K562 (cell line): ENCODE results near the gene ECSIT. TPM values are rescaled to one million over a fixed set of nuclear protein-coding genes. Genes with fewer than 3 reads are reported as not detected.

ENCODE experiments used
- ARID4B ChIP-seq: sonication (generic); formaldehyde crosslinking; IDR thresholded peaks from 2 replicates; pipeline ENCODE4 v1.8.0; 2022; ENCODE audit warnings: mild to moderate bottlenecking, missing genetic modification reagents
- FIP1L1 ChIP-seq: fragments of 200-400 bp; formaldehyde crosslinking; IDR thresholded peaks from 2 replicates; pipeline ENCODE4 v1.6.1; 2018; ENCODE audit warnings: mild to moderate bottlenecking, low read depth, low read length; ENCODE audit not compliant: poor library complexity, severe bottlenecking
- HMG20B ChIP-seq: fragments of 250-450 bp; sonication (Bioruptor Pico); IDR thresholded peaks from 2 replicates; pipeline ENCODE4 v1.5.0; 2021; ENCODE audit warnings: mild to moderate bottlenecking
- KDM4B ChIP-seq, 2 experiments: fragments of 450-650 bp in 1 of 2; sonication (generic) in 1 of 2; IDR thresholded peaks; 2 replicates each; pipeline ENCODE4 v1.6.1; 2016 to 2017; ENCODE audit warnings: borderline replicate concordance in 2 of 2, antibody characterized with exemption in 1 of 2, low read depth in 1 of 2, mild to moderate bottlenecking in 1 of 2
- MAZ ChIP-seq, 2 experiments: fragments of 450-650 bp in 1 of 2; sonication (generic) in 1 of 2; formaldehyde crosslinking; IDR thresholded peaks in 1 of 2; conservative IDR thresholded peaks in 1 of 2; 2 replicates each; pipeline versions ENCODE4 v1.4.0 to v1.5.0; 2020; ENCODE audit warnings: mild to moderate bottlenecking in 1 of 2, missing genetic modification reagents in 1 of 2
- MYC ChIP-seq, 2 experiments: fragments of 250-450 bp in 1 of 2; sonication (Bioruptor Pico) in 1 of 2; IDR thresholded peaks; 2 replicates each; pipeline versions ENCODE4 v1.5.1 to v1.6.1; 2012 to 2021; ENCODE audit warnings: low read depth in 2 of 2, borderline replicate concordance in 1 of 2, improper control_type of control experiment in 1 of 2, low read length in 1 of 2, mild to moderate bottlenecking in 1 of 2, moderate library complexity in 1 of 2
- NCOA4 ChIP-seq: fragments of 450-650 bp; IDR thresholded peaks from 2 replicates; pipeline ENCODE4 v1.6.1; 2018; ENCODE audit warnings: mild to moderate bottlenecking; ENCODE audit not compliant: partially characterized antibody
- NONO ChIP-seq, 2 experiments: fragments of 200-400 bp in 1 of 2; fragments of 450-650 bp in 1 of 2; formaldehyde crosslinking in 1 of 2; IDR thresholded peaks; 2 replicates each; pipeline ENCODE4 v1.6.1; 2017; ENCODE audit warnings: low read depth in 2 of 2, mild to moderate bottlenecking in 2 of 2, moderate library complexity in 2 of 2, low read length in 1 of 2
- RNF2 ChIP-seq: sonication (generic); IDR thresholded peaks from 2 replicates; pipeline ENCODE4 v1.6.1; 2016
- SETDB1 ChIP-seq: IDR thresholded peaks from one replicate; pipeline ENCODE4 v1.6.1; 2012; ENCODE audit warnings: low read length, control low read depth, inconsistent platforms
- TBP ChIP-seq: optimal IDR thresholded peaks from 2 replicates; pipeline ENCODE3; 2011; ENCODE audit warnings: low read depth, low read length, improper control_type of control experiment
- TRIM25 ChIP-seq: fragments of 450-650 bp; IDR thresholded peaks from 2 replicates; pipeline ENCODE4 v1.7.0; 2016; ENCODE audit warnings: borderline replicate concordance
- ZBTB12 ChIP-seq: fragments of 250-450 bp; sonication (Bioruptor Pico); IDR thresholded peaks from 2 replicates; pipeline ENCODE4 v1.4.0; 2020
- ZFX ChIP-seq: sonication (generic); formaldehyde crosslinking; IDR thresholded peaks from 2 replicates; pipeline ENCODE4 v1.8.0; 2022; ENCODE audit warnings: mild to moderate bottlenecking, missing genetic modification reagents, moderate library complexity
- ZNF143 ChIP-seq: sonication (generic); formaldehyde crosslinking; IDR thresholded peaks from 2 replicates; pipeline ENCODE4 v1.9.0; 2022; ENCODE audit warnings: mild to moderate bottlenecking, missing genetic modification reagents
- ZNF512 ChIP-seq: IDR thresholded peaks from 2 replicates; pipeline ENCODE4 v1.6.1; 2016; ENCODE audit warnings: missing genetic modification characterization, missing compliant biosample characterization
- ZNF76 ChIP-seq: fragments of 250-450 bp; sonication (Bioruptor Pico); IDR thresholded peaks from 2 replicates; pipeline ENCODE4 v1.4.0; 2020; ENCODE audit warnings: mild to moderate bottlenecking, moderate library complexity, borderline replicate concordance
- polyA plus RNA-seq, 8 experiments: library from polyadenylated mRNA; depleted of rRNA in 4 of 8; stranded (reverse) in 5 of 8; unstranded in 3 of 8; fragments of >200 nt; fragmentation: Nextera tagmentation in 2 of 8; fragmentation: Illumina TruSeq in 1 of 8; extraction: Ambion mirVana in 2 of 8; extraction: Trizol in 1 of 8; gene quantifications; 2 replicates each; pipeline versions ENCODE4 v1.2.1 to v1.2.3, GENCODE V29; 2011 to 2014; ENCODE audit warnings: inconsistent platforms in 1 of 8, missing spikeins in 1 of 8
- total RNA-seq, 7 experiments: library from RNA; depleted of rRNA in 6 of 7; stranded (reverse); fragments of >200 nt in 6 of 7; fragmentation: Illumina TruSeq in 2 of 7; extraction: Trizol in 2 of 7; gene quantifications; 2 replicates each; pipeline versions ENCODE4 v1.2.1 to v1.2.3, GENCODE V29; 2011 to 2021; ENCODE audit warnings: low replicate concordance in 1 of 7

The ECSIT gene
- total and polyA plus RNA-seq, 9 of the 15 experiments (the other 6 are each of a cell fraction or from before 2014, with no cell fraction given): 1.1 to 82.5 (median 43.9) TPM

GRCh38 chr19:11482384-11483050 is 46.4 kb downstream of the ECSIT start (continued):
- no peak for TF ChIP-seq ZNF512 (tag)
- peak; percentile 96 for TF ChIP-seq FIP1L1
- TF ChIP-seq NCOA4: peak; percentile 82
- TF ChIP-seq TBP: peak; percentile 36
- TF ChIP-seq ZNF143: peak; percentile 67
- TF ChIP-seq TRIM25: no peak
- TF ChIP-seq MAZ (CRISPR knock-in tag; conservative IDR thresholded peaks at IDR 0.05 in 1 of 2, IDR thresholded peaks at IDR 0.05 in 1 of 2): peak; percentile 95 to 96
- TF ChIP-seq MYC (IDR thresholded peaks at IDR 0.05; ENCODE audit: low read depth, low read length): peak; percentile 97
- peak; percentile 52; the same call in 1 of the 2 replicates for TF ChIP-seq MYC (CRISPR knock-in tag; IDR thresholded peaks at IDR 0.05; ENCODE audit: borderline replicate concordance, low read depth)
- TF ChIP-seq ARID4B: peak; percentile 96
- peak in 1 of 2 experiments; percentile 81; a peak in 2 of 4 replicates for TF ChIP-seq NONO (IDR thresholded peaks at IDR 0.05; ENCODE audit: low read depth in 2 of 2, low read length in 1 of 2)
- TF ChIP-seq HMG20B (CRISPR knock-in tag): no peak
- TF ChIP-seq RNF2: peak; percentile 76; the same call in 1 of the 2 replicates
- TF ChIP-seq ZNF76 (CRISPR knock-in tag): no peak
- TF ChIP-seq KDM4B (IDR thresholded peaks at IDR 0.05; ENCODE audit: borderline replicate concordance in 2 of 2, low read depth in 1 of 2): 0 out of 4 replicates have a peak, but pooled peaks of 1 of the 2 experiments have one; percentile 23
- no peak for TF ChIP-seq SETDB1
- peak; percentile 81 for TF ChIP-seq ZFX (CRISPR knock-in tag)
- TF ChIP-seq ZBTB12 (CRISPR knock-in tag): peak; percentile 15; the same call in 1 of the 2 replicates
